Neural progenitor cell (in vitro differentiated cells): ENCODE measurements around the gene PIAS1. TPM values are rescaled to one million over a fixed set of nuclear protein-coding genes. Genes with fewer than 3 reads are reported as not detected.

Experiments
- DNase-seq: peaks from one replicate; pipeline ENCODE4 v3.0.0-alpha.2; 2016; ENCODE audit warnings: low spot score
- H2AFZ ChIP-seq: fragments of 200-600 bp; sonication (generic); replicated peaks from 2 replicates; pipeline ENCODE4 v1.6.1; 2016; ENCODE audit warnings: antibody characterized with exemption
- H3F3A ChIP-seq: fragments of 200-600 bp; sonication (generic); 2 replicates; pipeline ENCODE4 v1.6.1; 2016; ENCODE audit warnings: antibody characterized with exemption, low read depth
- H3K27ac ChIP-seq: fragments of 200-600 bp; sonication (generic); 2 replicates; pipeline ENCODE4 v1.5.1; 2016; ENCODE audit warnings: mild to moderate bottlenecking
- H3K27me3 ChIP-seq: fragments of 200-600 bp; sonication (generic); 2 replicates; pipeline ENCODE4 v1.6.1; 2016; ENCODE audit warnings: mild to moderate bottlenecking, moderate library complexity
- H3K36me3 ChIP-seq: fragments of 200-600 bp; sonication (generic); 2 replicates; pipeline ENCODE4 v1.5.1; 2016
- H3K4me1 ChIP-seq: fragments of 200-600 bp; sonication (generic); 2 replicates; pipeline ENCODE4 v1.6.1; 2016; ENCODE audit warnings: mixed run types
- H3K4me2 ChIP-seq: fragments of 200-600 bp; sonication (generic); 2 replicates; pipeline ENCODE4 v1.6.1; 2016
- H3K4me3 ChIP-seq: fragments of 200-600 bp; sonication (generic); 2 replicates; pipeline ENCODE4 v1.5.1; 2016
- H3K79me2 ChIP-seq: fragments of 200-600 bp; sonication (generic); 2 replicates; pipeline ENCODE4 v1.6.1; 2016; ENCODE audit warnings: low read depth
- H3K9ac ChIP-seq: fragments of 200-600 bp; sonication (generic); 2 replicates; pipeline ENCODE4 v1.6.1; 2016
- H3K9me3 ChIP-seq: fragments of 200-600 bp; sonication (generic); 2 replicates; pipeline ENCODE4 v1.5.1; 2016; ENCODE audit warnings: low read depth
- H4K20me1 ChIP-seq: fragments of 200-600 bp; sonication (generic); 2 replicates; pipeline ENCODE4 v1.6.1; 2016; ENCODE audit warnings: low read depth
- H3K27ac Mint-ChIP-seq: 3 replicates; pipeline ENCODE4 v1.8.0; 2021; ENCODE audit warnings: mixed read lengths
- H3K27me3 Mint-ChIP-seq: 2 replicates; pipeline ENCODE4 v1.8.0; 2022; ENCODE audit warnings: low read depth, mild to moderate bottlenecking, inconsistent platforms, moderate library complexity, mixed read lengths; ENCODE audit not compliant: insufficient read depth
- H3K36me3 Mint-ChIP-seq: 3 replicates; pipeline ENCODE4 v1.8.0; 2021; ENCODE audit warnings: mixed read lengths
- H3K4me1 Mint-ChIP-seq: 3 replicates; pipeline ENCODE4 v1.8.0; 2021; ENCODE audit warnings: mixed read lengths
- H3K4me3 Mint-ChIP-seq: 3 replicates; pipeline ENCODE4 v1.8.0; 2021; ENCODE audit warnings: mild to moderate bottlenecking, moderate library complexity, mixed read lengths
- H3K9me3 Mint-ChIP-seq: 3 replicates; pipeline ENCODE4 v1.8.0; 2020; ENCODE audit warnings: mixed read lengths
- EZH2 ChIP-seq: fragments of 200-600 bp; sonication (generic); IDR thresholded peaks from 2 replicates; pipeline ENCODE4 v1.6.1; 2017; ENCODE audit warnings: antibody characterized with exemption, mild to moderate bottlenecking, moderate library complexity
- EZH2phosphoT487 ChIP-seq: fragments of 200-600 bp; sonication (generic); IDR thresholded peaks from 2 replicates; pipeline ENCODE4 v1.6.1; 2017; ENCODE audit warnings: antibody characterized with exemption
- total RNA-seq: library from RNA; depleted of rRNA; stranded (reverse); fragments of >200 nt; gene quantifications from 2 replicates; pipeline ENCODE4 v1.2.3, GENCODE V29; 2015; ENCODE audit warnings: low replicate concordance
- TF ChIP-seq, protein P1 (sequence below): fragments of 200-600 bp; sonication (generic); IDR thresholded peaks from 2 replicates; pipeline ENCODE4 v1.5.1; 2017; ENCODE audit warnings: antibody characterized with exemption, mild to moderate bottlenecking

The PIAS1 gene
- total RNA-seq, 1 donor from 2014 or later: 34.6 TPM

DNA sequence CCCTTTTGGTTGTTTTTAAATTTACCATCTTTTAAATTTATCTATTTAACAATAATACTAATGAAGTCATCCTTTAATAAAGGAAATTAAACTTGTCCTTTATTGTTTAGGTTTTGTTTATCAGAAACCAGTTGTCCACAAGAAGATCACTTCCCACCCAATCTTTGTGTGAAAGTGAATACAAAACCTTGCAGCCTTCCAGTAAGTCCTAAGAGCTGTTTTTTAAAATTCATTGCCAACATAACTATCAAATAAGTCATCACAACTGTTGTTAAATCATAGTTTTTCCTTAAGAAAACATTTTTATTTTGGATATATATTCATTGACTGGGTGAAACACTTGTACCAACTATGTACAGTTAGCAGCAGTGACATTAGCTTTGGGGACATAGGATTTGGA is 91.6 kb downstream of the PIAS1 start:
- Histone ChIP-seq H3K4me1 (no peaks in the 10 kb centered on the region), H3K4me2 (no peak overlapping the region), H2AFZ (no peak overlapping the region), H3K9me3 (no peaks in the 10 kb centered on the region), H3K4me3 (no peak overlapping the region), H3K79me2 (peaks cover 10% of the 10 kb centered on the region), H3K36me3 (peaks cover 23% of the 10 kb centered on the region), H3F3A (peaks cover 9% of the 10 kb centered on the region), H4K20me1 (peaks cover 19% of the 10 kb centered on the region), H3K27me3 (no peaks in the 10 kb centered on the region), H3K9ac (no peak overlapping the region), H3K27ac (no peak overlapping the region)
- DNase-seq: no peak
- no peaks in the 10 kb centered on the region for H3K27me3 Mint-ChIP-seq
- TF ChIP-seq, protein P1, sequence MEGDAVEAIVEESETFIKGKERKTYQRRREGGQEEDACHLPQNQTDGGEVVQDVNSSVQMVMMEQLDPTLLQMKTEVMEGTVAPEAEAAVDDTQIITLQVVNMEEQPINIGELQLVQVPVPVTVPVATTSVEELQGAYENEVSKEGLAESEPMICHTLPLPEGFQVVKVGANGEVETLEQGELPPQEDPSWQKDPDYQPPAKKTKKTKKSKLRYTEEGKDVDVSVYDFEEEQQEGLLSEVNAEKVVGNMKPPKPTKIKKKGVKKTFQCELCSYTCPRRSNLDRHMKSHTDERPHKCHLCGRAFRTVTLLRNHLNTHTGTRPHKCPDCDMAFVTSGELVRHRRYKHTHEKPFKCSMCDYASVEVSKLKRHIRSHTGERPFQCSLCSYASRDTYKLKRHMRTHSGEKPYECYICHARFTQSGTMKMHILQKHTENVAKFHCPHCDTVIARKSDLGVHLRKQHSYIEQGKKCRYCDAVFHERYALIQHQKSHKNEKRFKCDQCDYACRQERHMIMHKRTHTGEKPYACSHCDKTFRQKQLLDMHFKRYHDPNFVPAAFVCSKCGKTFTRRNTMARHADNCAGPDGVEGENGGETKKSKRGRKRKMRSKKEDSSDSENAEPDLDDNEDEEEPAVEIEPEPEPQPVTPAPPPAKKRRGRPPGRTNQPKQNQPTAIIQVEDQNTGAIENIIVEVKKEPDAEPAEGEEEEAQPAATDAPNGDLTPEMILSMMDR: no peak
- TF ChIP-seq EZH2: no peak
- TF ChIP-seq EZH2phosphoT487: no peak
- H3K4me3 Mint-ChIP-seq: no peak overlapping the region
- H3K9me3 Mint-ChIP-seq: no peaks in the 10 kb centered on the region
- H3K4me1 Mint-ChIP-seq: peaks cover 7% of the 10 kb centered on the region
- H3K36me3 Mint-ChIP-seq: peaks cover 17% of the 10 kb centered on the region
- H3K27ac Mint-ChIP-seq: no peak overlapping the region

DNA sequence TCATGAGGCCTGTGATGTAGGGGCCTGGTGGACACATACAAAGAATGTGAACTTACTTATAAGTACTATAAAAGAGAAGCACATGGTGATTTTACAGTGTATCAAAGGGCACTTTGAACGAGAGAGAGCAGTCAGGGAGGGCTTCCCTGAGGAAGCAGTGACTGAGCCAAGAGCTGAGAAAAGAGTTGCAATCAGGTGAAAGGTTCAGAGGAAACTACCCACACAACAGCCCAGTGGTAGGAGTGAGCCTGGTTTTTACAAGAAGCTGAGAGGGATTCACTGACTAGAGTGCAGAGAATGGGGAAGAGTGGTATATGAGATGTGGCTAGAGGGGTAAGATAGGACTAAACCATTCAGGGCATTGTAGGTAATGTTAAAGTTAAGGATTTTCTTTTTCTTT is 93.9 kb downstream of the PIAS1 start:
- TF ChIP-seq, protein P1: no peak
- TF ChIP-seq EZH2 (no peak), EZH2phosphoT487 (no peak)
- H3K79me2 ChIP-seq: peaks cover 10% of the 10 kb centered on the region
- no peaks in the 10 kb centered on the region for H3K4me1 ChIP-seq
- Mint-ChIP-seq H3K4me1 (peaks cover 7% of the 10 kb centered on the region), H3K27ac (no peak overlapping the region), H3K27me3 (no peaks in the 10 kb centered on the region), H3K4me3 (no peak overlapping the region), H3K36me3 (peaks cover 18% of the 10 kb centered on the region), H3K9me3 (no peaks in the 10 kb centered on the region)
- H3K27me3 ChIP-seq: no peaks in the 10 kb centered on the region
- H4K20me1 ChIP-seq: peaks cover 9% of the 10 kb centered on the region
- H3K27ac ChIP-seq: no peak overlapping the region
- no peak overlapping the region for H2AFZ ChIP-seq
- no peak overlapping the region for H3K4me2 ChIP-seq
- peaks cover 15% of the 10 kb centered on the region for H3F3A ChIP-seq
- DNase-seq: no peak
- H3K9me3 ChIP-seq: no peaks in the 10 kb centered on the region
- no peak overlapping the region for H3K4me3 ChIP-seq
- H3K36me3 ChIP-seq: peaks cover 23% of the 10 kb centered on the region
- H3K9ac ChIP-seq: no peak overlapping the region

DNA sequence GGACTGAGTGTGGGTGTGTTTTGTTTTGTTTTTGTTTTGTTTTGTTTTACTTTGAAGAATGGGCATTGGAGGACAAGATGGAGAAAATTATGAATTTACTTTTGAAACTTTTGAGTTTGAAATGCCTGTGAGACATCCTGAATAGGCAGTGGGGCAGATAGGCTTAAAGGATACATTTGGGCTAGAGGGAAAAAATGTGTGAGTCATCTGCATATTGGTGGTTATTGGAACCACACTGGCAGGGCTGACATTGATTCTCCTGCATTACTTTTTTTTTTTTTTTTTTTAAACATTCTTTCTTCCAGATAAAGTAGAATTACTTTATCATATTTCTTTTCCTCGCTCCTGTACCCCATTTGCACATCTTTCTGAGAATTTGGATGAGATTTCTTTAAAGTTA is 94.9 kb downstream of the PIAS1 start:
- peaks cover 10% of the 10 kb centered on the region for H3K79me2 ChIP-seq
- H3K4me2 ChIP-seq: no peak overlapping the region
- H3K4me1 Mint-ChIP-seq: peaks cover 11% of the 10 kb centered on the region
- H3K36me3 Mint-ChIP-seq: peaks cover 19% of the 10 kb centered on the region
- H3K36me3 ChIP-seq: peaks cover 26% of the 10 kb centered on the region
- no peak overlapping the region for H3K27ac Mint-ChIP-seq
- no peak overlapping the region for H2AFZ ChIP-seq
- no peak overlapping the region for H3K4me3 ChIP-seq
- TF ChIP-seq, protein P1: no peak
- TF ChIP-seq EZH2 (no peak), EZH2phosphoT487 (no peak)
- H3K9ac ChIP-seq: no peak overlapping the region
- H3K4me1 ChIP-seq: no peaks in the 10 kb centered on the region
- no peak for DNase-seq
- H3K27me3 ChIP-seq: no peaks in the 10 kb centered on the region
- H3K4me3 Mint-ChIP-seq: no peak overlapping the region
- H3F3A ChIP-seq: peaks cover 19% of the 10 kb centered on the region
- no peak overlapping the region for H3K27ac ChIP-seq
- no peaks in the 10 kb centered on the region for H3K9me3 ChIP-seq
- no peaks in the 10 kb centered on the region for H3K9me3 Mint-ChIP-seq
- no peaks in the 10 kb centered on the region for H3K27me3 Mint-ChIP-seq
- peaks cover 12% of the 10 kb centered on the region for H4K20me1 ChIP-seq

DNA sequence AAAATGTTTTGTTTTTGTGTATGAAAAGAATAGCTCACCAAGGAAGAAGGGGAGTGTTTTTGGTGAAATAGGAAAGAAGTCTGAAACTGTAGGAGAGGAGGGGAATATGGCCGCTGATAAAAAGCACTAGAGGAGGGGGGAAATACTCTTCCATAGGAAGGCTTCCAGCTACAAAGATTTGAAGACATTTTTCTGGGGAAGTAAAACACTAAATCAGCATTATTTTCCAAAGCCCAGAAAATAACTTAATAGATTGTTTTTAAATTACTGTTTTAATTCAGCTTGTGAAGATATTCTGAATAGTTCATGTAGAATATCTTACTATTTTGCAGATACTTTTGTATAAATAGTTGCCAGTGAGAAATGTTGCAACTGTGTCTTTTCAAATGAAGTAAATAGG is 96.1 kb downstream of the PIAS1 start:
- Histone ChIP-seq H4K20me1 (peaks cover 14% of the 10 kb centered on the region), H3K4me1 (no peaks in the 10 kb centered on the region), H3K27me3 (no peaks in the 10 kb centered on the region), H3K79me2 (peaks cover 10% of the 10 kb centered on the region), H3K4me3 (no peak overlapping the region), H3K4me2 (no peak overlapping the region), H3K27ac (peak overlapping the region; percentile 23), H2AFZ (no peak overlapping the region), H3K36me3 (peaks cover 26% of the 10 kb centered on the region), H3F3A (peaks cover 27% of the 10 kb centered on the region), H3K9ac (no peak overlapping the region), H3K9me3 (no peaks in the 10 kb centered on the region)
- H3K27ac Mint-ChIP-seq: no peak overlapping the region
- peaks cover 20% of the 10 kb centered on the region for H3K4me1 Mint-ChIP-seq
- no peak for TF ChIP-seq EZH2phosphoT487
- no peak for TF ChIP-seq EZH2
- TF ChIP-seq, protein P1: no peak
- H3K36me3 Mint-ChIP-seq: peaks cover 21% of the 10 kb centered on the region
- DNase-seq: no peak
- no peaks in the 10 kb centered on the region for H3K27me3 Mint-ChIP-seq
- no peaks in the 10 kb centered on the region for H3K9me3 Mint-ChIP-seq
- H3K4me3 Mint-ChIP-seq: no peak overlapping the region
